A172 (cell line): ENCODE measurements around the gene UGT2A2. TPM values are rescaled to one million over a fixed set of nuclear protein-coding genes. Genes with fewer than 3 reads are reported as not detected.
A peak's percentile ranks its signal among the peaks of the same experiment; 100 is the strongest.
"Not testable (repeated sequence)": the region's sequence is repeated elsewhere in the genome, so short reads cannot be mapped to it uniquely, and the experiment has no call there.

Source experiments
- DNase-seq: peaks from one replicate; pipeline ENCODE4 v3.0.0-alpha.2; 2015; ENCODE audit warnings: low spot score
- total RNA-seq: library from RNA; depleted of rRNA; stranded (reverse); fragments of >200 nt; shearing (Covaris generic); gene quantifications from 2 replicates; pipeline ENCODE4 v1.2.3, GENCODE V29; 2014; rRNA removed

Gene UGT2A2
- total RNA-seq = not detected in 2 replicates

DNA sequence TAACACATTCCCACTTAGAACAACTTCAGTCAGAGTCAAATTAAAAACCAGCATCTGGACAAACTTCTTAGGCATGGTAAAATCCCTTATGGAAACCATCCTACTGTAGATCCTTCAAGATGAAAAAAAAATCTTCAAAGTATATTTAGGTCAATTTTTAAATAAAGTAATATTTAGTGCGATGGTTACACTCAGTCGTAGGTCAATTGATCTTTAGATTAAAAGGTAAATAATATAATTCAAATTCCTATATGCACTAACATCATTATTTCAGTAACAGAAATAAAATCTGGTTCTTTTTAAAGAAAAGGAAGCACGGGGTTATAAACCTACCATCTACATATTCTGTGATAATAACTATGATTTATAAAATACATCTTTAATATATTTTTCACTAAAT, at the start of gene UGT2A2:
UGT2A2 (minus strand) TSS at position 101 of the 400 bp plus-strand sequence; CDS start at position 99, 2 bp downstream.
- DNase-seq = no peak

DNA sequence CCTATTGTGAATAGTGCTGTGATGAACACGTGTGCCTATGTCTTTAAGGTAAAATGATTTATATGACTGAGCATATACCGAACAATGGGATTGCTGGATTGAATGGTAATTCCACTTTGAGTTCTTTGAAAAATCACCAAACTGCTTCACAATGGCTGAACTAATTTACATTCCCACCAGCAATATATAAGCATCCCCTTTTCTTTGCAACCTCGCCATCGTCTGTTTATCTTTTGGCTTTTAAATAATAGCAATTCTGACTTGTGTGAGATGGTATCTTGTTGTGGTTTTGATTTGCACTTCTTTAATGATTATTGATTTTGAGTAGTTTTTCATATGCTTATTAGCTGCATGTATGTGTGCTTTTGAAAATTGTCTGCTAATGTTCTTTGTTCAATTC, 45.4 kb upstream of the UGT2A2 start:
- DNase-seq = no peak

DNA sequence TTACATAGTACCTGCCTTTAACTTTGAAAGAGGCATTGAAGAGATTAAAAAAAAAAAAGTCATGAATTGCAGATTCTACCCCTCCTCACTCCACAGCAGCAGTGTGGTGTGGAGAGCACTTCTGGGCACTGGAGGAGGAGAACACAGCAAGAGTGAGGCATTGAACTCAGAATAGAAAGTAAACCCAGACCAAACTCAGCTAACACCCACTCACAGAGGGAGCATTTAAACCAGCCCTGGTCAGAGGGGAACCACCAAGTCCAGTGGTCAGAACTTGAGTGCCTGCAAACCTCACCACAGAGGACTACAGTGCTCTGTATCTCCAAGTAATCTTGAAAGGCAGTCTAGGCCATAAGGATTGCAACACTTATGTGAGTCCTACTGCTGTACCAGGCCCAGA, 29.2 kb upstream of the UGT2A2 start:
- no peak for DNase-seq

DNA sequence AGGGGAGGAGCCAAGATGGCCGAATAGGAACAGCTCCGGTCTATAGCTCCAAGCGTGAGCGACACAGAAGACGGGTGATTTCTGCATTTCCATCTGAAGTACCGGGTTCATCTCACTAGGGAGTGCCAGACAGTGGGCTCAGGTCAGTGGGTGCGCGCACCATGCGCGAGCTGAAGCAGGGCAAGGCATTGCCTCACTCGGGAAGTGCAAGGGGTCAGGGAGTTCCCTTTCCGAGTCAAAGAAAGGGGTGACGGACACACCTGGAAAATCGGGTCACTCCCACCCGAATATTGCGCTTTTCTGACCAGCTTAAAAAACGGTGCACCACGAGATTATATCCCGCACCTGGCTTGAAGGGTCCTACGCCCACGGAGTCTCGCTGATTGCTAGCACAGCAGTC, 24.6 kb upstream of the UGT2A2 start:
- DNase-seq = not testable (repeated sequence)

DNA sequence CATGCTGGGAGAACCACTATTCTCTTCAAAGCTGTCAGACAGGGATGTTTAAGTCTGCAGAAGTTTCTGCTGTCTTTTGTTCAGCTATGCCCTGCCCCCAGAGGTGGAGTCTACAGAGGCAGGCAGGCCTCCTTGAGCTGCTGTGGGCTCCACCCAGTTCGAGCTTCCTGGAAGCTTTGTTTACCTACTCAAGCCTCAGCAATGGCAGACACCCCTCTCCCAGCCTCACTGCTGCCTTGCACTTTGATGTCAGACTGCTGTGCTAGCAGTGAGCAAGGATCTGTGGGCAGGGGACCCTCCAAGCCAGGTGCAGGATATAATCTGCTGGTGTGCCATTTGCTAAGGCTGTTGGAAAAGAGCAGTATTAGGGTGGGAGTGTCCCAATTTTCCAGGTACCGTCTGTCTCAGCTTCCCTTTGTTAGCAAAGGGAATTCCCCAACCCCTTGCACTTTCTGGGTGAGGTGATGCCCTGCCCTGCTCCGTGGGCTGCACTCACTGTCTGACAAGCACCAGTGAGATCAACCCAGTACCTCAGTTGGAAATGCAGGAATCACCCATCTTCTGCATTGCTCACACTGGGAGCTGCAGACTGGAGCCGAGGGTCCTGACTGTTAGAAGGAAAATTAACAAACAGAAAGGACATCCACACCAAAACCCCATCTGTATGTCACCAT, 21.8 kb upstream of the UGT2A2 start:
- DNase-seq = not testable (repeated sequence)

DNA sequence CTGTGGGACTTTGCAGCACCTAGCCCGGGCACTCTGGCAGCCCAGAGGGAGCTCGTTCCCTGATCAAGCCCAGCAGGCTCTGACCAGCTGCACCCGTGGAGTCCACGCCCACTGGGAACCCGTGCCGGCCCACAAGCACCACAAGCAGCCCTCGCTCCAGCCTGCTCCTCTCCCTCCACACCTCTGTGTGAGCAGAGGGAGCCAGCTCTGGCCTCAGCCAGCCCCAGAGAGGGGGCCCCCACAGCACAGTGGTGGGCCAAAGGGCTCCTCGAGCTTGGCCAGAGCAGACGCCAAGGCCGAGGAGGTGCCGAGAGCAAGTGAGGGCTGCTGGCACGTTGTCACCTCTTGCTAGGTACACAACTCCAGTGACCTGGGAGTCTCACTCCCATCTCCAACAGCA, 18.7 kb upstream of the UGT2A2 start:
- no peak for DNase-seq

DNA sequence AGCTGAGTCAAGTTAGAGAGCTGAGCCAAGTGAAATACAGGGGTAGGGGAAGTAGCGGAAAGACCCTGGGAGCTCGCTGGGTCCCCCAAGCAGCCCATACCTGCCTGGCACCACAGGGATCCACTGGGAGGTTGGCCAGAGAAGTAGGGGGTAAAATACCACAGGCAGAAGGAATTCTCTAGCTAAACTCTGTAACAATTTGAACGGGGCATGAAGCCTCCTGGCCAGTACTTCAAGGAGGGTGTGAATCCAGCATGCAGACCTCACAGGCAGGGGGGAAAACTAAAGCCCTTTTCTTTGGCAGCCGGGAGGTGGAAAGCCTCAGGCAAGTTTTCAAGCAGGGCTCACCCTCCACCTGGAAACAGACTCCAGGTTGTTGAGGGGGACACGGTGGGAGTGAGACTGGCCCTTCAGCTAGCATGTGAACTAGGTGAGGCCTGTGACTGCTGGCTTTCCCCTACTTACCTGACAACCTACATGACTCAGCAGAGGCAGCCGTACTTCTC, 17.3 kb upstream of the UGT2A2 start:
- no peak for DNase-seq

DNA sequence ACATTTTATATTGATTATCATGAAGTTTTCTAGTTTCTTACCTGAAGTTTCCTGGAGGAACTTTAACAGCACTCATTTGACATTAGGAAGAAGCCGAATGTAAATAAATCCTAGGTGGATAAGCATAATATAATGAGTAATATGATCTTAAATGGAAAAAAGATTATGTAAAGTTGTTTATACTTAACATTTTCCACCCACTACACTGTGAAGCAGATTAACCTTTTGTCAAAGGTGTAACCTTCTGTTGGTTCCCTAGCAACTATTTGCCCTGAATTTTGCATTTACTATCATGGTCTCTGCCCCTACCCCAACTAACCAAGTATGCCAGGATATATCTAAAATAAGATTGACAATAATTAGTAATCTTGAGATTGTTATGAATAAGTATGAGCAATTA, 13.7 kb upstream of the UGT2A2 start, which contains the start of gene UGT2A1:
UGT2A1 (minus strand) TSS at position 101 of the 400 bp plus-strand sequence. CDS start 5,603 bp downstream, outside the sequence.
- no peak for DNase-seq

DNA sequence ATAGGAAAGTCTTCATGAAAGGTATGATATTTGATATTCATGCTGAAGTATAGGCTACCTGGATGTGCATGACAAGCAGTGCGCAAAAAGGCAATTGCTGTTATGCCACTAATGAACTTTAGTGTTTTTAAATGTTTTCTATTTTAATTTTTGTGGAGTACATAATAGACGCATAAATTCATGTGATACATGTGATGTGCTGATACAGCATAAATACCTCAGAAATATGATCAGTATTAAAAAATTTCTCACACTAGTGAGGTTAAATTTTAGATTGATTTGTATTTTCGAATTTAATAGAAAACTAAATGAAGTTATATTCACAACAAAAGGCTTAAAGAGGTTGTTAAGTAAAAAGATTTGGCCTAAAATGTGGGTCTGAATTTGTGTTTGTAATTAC, 11.4 kb upstream of the UGT2A2 start:
- no peak for DNase-seq

DNA sequence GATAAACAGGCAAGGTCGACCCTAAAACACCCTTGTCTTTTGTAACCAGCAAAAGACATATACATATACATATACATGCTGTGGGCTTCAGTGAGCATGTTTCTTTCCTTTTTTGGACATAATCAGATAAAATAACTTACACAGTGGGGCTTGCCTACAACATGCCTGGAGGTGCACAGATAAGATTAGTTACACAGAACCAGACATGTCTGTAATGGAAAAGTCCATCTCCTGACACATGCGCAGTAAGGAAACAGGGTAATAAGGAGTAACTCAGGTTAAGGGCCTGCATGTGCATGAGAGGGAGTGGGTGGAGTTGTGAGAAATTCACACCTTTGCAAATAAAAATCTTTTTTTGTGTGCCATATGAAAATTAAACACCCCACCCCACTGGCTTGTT, 10.2 kb upstream of the UGT2A2 start:
- DNase-seq = no peak

DNA sequence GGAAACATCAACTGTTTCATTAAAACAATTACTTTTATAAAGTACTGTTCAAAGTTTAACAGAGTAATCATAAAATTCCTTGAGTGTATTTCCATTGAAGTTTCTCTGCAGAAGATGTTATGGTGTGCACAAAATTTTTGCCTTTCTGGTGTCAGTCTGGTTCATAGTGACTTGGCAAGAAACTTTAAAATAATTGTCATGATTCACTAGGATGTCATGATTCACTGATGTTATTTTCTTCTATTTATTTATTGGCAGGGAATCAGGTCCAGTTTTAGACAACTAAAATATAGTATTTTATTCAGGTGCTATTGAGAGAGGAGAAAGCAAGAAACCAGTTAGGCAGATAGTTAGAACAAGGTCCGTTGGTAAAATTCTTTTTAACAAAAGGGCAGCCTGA, 9.8 kb upstream of the UGT2A2 start:
- no peak for DNase-seq

DNA sequence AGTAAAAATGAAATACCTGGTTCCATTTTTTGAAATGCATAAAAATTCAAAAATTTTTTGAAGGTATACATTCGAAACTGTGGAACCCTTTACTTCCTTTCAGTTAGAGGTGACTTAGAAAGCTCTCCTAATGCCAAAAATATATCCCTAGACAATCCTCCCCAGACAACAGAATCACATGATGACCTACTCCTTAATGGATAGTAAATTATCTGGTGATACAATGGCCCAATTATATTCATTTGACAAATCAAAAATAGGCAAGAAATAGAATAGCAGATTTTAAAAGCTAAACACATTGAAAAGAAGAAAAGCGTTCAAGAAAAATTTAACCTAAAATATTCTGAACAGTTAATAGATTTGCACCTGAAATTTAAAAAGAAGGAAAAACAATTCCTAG, 3.5 kb upstream of the UGT2A2 start:
- DNase-seq = no peak

DNA sequence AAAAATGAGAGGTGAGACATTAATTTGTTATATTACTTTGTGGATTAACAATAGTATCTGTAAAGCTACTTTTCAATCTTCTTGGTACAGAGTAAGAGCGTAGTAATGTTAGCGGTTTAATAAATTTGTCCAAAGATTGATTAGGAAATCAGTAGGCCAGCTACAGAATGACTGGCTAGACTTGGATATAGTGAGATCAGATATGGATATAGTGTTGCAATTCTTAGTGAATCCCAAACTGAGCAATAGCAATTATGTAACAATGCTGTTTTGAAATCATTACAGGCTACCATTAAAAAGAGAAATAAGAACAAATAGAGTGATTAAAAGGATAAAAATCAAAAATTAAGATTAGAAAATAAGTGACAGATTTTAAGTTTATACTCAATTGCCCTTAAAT, 847 bp upstream of the UGT2A2 start:
- DNase-seq = no peak

DNA sequence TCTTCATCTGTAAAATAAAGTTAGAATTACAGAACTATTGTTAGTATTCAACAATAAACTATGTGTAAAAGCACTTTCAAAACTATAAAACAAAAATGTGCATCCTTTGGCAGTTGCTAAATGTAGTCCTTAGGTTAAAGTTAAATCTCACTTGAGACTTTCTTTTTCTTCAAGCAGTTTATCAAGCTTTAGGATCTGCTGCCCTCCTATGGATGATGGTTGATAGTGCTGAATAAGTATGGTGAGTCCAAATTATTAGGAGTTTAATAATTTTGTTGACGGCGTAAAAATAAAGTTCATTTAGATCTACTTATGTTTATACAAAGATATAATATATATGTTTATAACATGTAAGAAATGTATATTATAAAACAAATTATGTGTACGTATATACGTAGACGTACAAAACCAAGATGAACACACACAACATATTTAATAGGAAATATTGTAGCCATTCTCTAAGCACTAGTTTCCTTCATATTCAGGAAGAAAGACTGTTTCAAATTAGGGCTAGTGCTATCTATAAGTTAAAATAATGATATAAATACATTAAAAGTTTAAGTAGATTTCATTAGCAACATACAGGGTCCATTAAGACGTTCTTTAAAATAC, 22.3 kb downstream of the UGT2A2 start:
- DNase-seq = peak; percentile 18

DNA sequence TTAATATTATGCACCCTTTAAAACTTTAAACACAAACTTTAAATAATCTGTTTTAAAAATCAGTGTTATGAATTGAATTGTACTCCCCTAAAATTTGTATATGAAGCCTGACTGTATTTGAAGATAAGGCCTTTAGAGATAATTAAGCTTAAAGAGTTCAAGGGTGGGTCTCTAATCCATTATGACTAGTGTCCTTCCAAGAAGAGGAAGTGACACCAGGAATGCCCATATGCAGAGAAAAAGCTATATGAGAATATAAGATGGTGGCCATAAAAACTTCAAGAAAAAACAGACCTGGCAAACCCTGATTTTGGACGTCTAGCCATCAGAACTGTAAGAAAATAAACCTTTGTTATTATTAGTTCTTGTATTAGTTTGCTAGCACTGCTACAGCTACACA, 29.0 kb downstream of the UGT2A2 start:
- no peak for DNase-seq

DNA sequence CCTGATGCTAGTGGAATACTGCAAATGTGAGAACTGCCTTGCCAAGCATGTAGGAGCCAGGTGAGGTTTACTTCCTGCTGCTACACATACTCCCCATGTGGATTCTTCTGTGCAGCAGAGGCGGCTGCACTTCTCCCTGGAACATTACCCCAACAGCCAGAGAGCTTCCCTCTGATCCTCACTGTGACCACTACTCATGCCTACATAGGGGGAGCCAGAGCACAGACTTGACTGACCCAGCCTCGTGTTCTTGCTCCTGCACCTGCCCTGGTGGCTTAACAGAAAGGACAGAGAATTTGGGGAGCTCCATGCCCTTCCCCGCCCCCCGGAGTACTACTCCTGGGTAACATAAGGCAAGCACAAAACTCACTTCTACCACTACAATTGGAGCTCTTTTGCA, 38.4 kb downstream of the UGT2A2 start:
- no peak for DNase-seq

DNA sequence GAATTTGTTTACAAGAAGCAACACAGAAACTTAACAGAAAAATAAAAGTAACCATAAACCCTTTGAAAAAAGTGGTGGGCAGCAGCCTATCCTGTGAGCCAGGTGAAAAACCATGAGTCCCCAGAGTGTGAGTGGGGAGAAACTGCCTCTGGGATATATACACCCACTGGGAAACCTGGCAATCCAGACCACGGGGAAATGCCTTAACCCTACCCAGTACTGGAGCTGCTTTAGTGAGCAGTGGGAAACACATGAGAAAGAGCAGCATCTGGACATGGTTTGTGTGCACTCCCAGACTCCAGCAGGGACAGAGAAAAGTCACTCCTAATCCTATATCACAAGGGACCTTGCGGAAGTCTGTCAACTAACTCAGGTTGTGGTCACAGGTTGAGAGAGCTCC, 39.4 kb downstream of the UGT2A2 start:
- no peak for DNase-seq

DNA sequence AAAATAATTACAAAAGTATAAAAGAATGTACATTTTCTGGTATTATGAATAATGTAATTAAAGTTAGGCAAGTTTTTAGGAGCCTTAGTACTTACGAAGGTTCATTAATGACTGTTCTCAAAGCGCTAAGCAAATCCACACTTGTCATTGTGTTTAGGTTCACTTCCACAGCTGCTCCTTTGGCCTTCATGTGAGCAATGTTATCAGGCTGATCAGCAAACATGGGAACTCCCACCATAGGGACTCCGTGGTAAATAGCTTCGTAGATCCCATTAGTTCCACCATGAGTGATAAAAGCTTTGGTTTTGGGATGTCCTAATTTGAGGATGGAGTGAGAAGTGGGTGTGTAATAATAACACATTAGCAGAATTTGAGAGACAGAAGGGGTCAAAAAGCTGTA, 45.1 kb downstream of the UGT2A2 start:
- no peak for DNase-seq

DNA sequence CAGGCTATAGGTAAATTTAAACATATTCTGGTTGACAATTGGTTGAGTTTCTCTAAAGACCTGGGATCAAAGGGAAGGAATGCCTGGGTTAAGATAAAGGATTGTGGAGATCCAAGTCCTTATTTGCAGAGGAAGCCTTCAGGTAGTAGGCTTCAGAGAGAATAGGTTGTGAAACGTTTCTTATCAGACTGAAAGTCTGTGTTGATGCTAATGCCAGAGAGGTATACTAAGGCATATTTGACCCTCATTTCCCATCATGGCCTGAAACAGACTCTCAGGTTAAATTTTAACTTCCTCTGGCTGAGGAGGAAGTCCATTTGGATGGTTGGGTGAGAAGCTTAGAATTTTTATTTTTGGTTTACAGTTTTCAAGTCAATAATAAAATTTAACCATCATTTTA, 48.1 kb downstream of the UGT2A2 start:
- DNase-seq = no peak

DNA sequence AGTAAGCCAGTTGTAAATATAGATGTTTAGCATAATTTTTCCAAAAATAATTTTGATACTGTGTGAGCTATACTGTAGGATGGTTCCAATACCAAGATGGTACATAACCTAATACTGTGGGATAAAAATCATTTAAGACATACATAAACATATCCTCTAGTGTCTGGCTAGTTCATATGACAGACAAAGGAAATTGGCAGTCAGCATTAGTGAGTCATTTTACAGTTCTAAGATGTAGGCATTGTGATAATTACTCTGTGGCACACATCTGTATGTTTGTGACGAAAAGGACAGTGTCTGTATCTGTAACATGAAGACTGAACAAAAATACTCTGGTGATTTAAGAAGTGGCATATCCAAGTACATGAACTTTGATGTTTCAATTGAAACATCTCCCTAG, 49.6 kb downstream of the UGT2A2 start:
- DNase-seq = no peak

DNA sequence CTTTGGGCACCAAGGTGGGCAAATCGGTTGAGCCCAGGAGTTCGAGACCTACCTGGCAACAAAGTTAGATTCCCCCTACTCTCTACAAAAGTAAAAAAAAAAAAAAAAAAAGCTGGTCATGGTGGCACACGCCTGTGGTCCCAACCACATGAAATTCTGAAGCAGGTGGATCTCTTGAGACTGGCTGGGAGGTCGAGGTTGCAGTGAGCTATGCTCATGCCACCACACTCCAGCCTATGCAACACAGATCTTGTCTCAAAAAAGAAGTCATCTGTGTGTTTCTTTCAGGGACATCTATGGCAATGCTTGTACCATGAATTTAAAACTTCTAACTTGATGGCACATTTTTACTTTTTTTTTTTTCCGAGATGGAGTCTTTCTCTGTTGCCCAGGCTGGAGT, 55.3 kb downstream of the UGT2A2 start:
- DNase-seq = no peak

DNA sequence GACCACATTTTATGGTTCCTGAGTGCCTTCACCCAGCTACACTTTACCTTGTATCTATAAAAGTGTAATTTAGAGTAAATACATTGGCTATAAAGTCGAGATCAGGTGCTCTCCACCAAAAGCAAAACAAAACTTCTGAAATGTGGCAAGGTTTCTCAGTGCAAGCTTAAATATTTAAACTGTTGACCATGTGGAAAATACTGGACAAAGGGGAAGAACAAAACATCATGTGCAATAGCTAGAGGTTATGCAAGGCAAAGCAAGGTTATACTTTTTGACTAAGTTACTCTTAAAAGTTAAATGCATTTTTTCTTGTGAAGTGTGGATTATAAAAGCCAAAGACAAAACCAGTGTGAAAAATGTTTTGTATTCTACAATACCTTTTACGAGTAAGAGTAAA, 55.9 kb downstream of the UGT2A2 start:
- DNase-seq = no peak

DNA sequence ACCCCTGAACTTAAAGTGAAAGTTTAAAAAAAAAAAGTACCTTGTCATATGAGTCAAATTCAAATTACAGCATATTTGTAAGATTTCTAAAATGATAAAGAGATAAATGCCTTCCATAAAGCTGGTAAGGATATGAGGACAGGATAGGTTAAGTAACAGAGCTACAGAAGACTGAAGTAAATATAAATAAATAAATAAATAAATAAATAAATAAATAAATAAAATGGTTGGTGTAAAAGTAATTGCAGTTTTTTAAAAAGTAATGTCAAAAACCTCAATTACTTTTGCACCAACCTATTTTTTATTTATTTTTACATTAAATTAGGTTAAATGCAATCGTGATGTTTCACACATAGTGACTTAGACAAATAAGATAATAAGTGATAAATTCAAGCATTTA, 62.2 kb downstream of the UGT2A2 start:
- no peak for DNase-seq
